Fibroblast of peridontal ligament (primary cell): Measurements from ENCODE around the gene TOMT.

Experiments used
- DNase-seq: peaks from one replicate; pipeline ENCODE4 v3.0.0-alpha.2; 2010; ENCODE audit errors: extremely low read depth

The TOMT gene

GRCh38 chr11:72105888-72106287, at the start of gene TOMT:
TOMT (plus strand) TSS chr11:72105924; CDS start chr11:72105952, 28 bp downstream.
- DNase-seq = no peak

- DNase-seq = peak; percentile 36
These were observed 47.2 kb upstream of the TOMT start for GRCh38 chr11:72058416-72059034.

GRCh38 chr11:72061739-72062396, 43.9 kb upstream of the TOMT start:
- DNase-seq = no peak

GRCh38 chr11:72066855-72067254, 38.9 kb upstream of the TOMT start:
- DNase-seq = no peak

- no peak for DNase-seq
These were observed 38.5 kb upstream of the TOMT start for GRCh38 chr11:72067266-72067665.

GRCh38 chr11:72067676-72068075, 38.0 kb upstream of the TOMT start:
- DNase-seq = no peak

GRCh38 chr11:72069200-72069599, 36.5 kb upstream of the TOMT start:
- no peak for DNase-seq

GRCh38 chr11:72069787-72070251, 35.9 kb upstream of the TOMT start:
- DNase-seq = peak; percentile 87

- no peak for DNase-seq
These were observed 35.2 kb upstream of the TOMT start for GRCh38 chr11:72070491-72070890.

- peak; percentile 57 for DNase-seq
These were observed 33.4 kb upstream of the TOMT start for GRCh38 chr11:72072348-72072747.

GRCh38 chr11:72075109-72075508, 30.6 kb upstream of the TOMT start:
- DNase-seq = no peak

- DNase-seq = no peak
These were observed 30.0 kb upstream of the TOMT start for GRCh38 chr11:72075756-72076155.

- peak; percentile 21 for DNase-seq
These were observed 27.2 kb upstream of the TOMT start for GRCh38 chr11:72078477-72078876.

- no peak for DNase-seq
These were observed 25.9 kb upstream of the TOMT start for GRCh38 chr11:72079819-72080325.

- DNase-seq = peak; percentile 100
These were observed 25.2 kb upstream of the TOMT start, which contains the start of the genes LRRC51 and NUMA1 for GRCh38 chr11:72080326-72081183. LRRC51 (plus strand) TSS chr11:72080850; CDS start chr11:72089084, 8,234 bp downstream. NUMA1 (minus strand) TSS chr11:72080542; CDS start chr11:72035943, 44,599 bp downstream.

- no peak for DNase-seq
These were observed 24.5 kb upstream of the TOMT start for GRCh38 chr11:72081184-72081644.

- no peak for DNase-seq
These were observed 23.8 kb upstream of the TOMT start for GRCh38 chr11:72081821-72082453.

GRCh38 chr11:72083414-72083813, 22.3 kb upstream of the TOMT start:
- DNase-seq = no peak

GRCh38 chr11:72084076-72084475, 21.6 kb upstream of the TOMT start:
- no peak for DNase-seq

- DNase-seq = no peak
These were observed 20.8 kb upstream of the TOMT start for GRCh38 chr11:72084965-72085364.

- DNase-seq = no peak
These were observed 19.9 kb upstream of the TOMT start for GRCh38 chr11:72085621-72086351.
